SK-N-SH (cell line): ENCODE measurements around the gene CCDC91. TPM values are rescaled to one million over a fixed set of nuclear protein-coding genes. Genes with fewer than 3 reads are reported as not detected.

Experiments
- CTCF ChIA-PET: fragments of 300-600, 350-600 bp; formaldehyde crosslinking; extraction: SDS; loops from one replicate; lab custom pipeline; 2021; lab: Yijun Ruan, JAX
- POLR2A ChIA-PET: fragments of 350-600 bp; sonication (Branson Sonifier 250); formaldehyde crosslinking; extraction: SDS; loops from one replicate; lab custom pipeline; 2020; ENCODE audit warnings: antibody characterized with exemption, inconsistent platforms; lab: Yijun Ruan, JAX
- DNase-seq: peaks from one replicate; pipeline ENCODE4 v3.0.0; 2012
- H2AFZ ChIP-seq: fragments of 200-600 bp; sonication (generic); 2 replicates; pipeline ENCODE4 v1.8.1; 2016; ENCODE audit warnings: antibody characterized with exemption, mild to moderate bottlenecking, low read depth
- H3F3A ChIP-seq: fragments of 200-600 bp; sonication (generic); replicated peaks from 2 replicates; pipeline ENCODE3; 2016; ENCODE audit warnings: antibody characterized with exemption, mild to moderate bottlenecking; ENCODE audit not compliant: insufficient read depth
- H3K27ac ChIP-seq, 2 experiments: fragments of 200-500 bp in 1 of 2; fragments of 200-600 bp in 1 of 2; sonication (Bioruptor generic) in 1 of 2; sonication (generic), shearing (Covaris generic) in 1 of 2; 2 replicates each; pipeline versions ENCODE4 v1.5.1 to v1.6.1; 2014 to 2016; ENCODE audit warnings: low read depth in 2 of 2, inconsistent platforms in 1 of 2, low read length in 1 of 2, mild to moderate bottlenecking in 1 of 2, mixed read lengths in 1 of 2
- H3K27me3 ChIP-seq: fragments of 200-600 bp; sonication (generic), shearing (Covaris generic); 2 replicates; pipeline ENCODE4 v1.6.1; 2016; ENCODE audit warnings: mixed run types; ENCODE audit not compliant: insufficient read depth
- H3K36me3 ChIP-seq, 2 experiments: fragments of 200-500 bp in 1 of 2; fragments of 200-600 bp in 1 of 2; sonication (Bioruptor generic) in 1 of 2; sonication (generic) in 1 of 2; replicated peaks in 1 of 2; 2 replicates each; pipeline versions ENCODE3 to v1.5.1; 2014 to 2016; ENCODE audit warnings: low read length in 1 of 2, mild to moderate bottlenecking in 1 of 2; ENCODE audit not compliant: insufficient read depth in 2 of 2, control insufficient read depth in 1 of 2
- H3K4me1 ChIP-seq, 2 experiments: fragments of 200-500 bp in 1 of 2; fragments of 200-600 bp in 1 of 2; sonication (Bioruptor generic) in 1 of 2; sonication (generic), shearing (Covaris generic) in 1 of 2; 2 replicates each; pipeline versions ENCODE4 v1.5.1 to v1.6.1; 2014 to 2016; ENCODE audit warnings: low read depth in 1 of 2, low read length in 1 of 2, mixed run types in 1 of 2; ENCODE audit not compliant: insufficient read depth in 2 of 2, control insufficient read depth in 1 of 2
- H3K4me2 ChIP-seq: fragments of 200-600 bp; sonication (generic), shearing (Covaris generic); 2 replicates; pipeline ENCODE4 v1.6.1; 2017; ENCODE audit warnings: mixed run types
- H3K4me3 ChIP-seq, 2 experiments: fragments of 200-500 bp in 1 of 2; fragments of 200-600 bp in 1 of 2; sonication (Bioruptor generic) in 1 of 2; sonication (generic), shearing (Covaris generic) in 1 of 2; 2 replicates each; pipeline versions ENCODE4 v1.5.1 to v1.8.1; 2014 to 2016; ENCODE audit warnings: low read depth in 2 of 2, inconsistent platforms in 1 of 2, low read length in 1 of 2, mild to moderate bottlenecking in 1 of 2, mixed read lengths in 1 of 2, moderate library complexity in 1 of 2
- H3K79me2 ChIP-seq: fragments of 200-600 bp; sonication (generic); 2 replicates; pipeline ENCODE4 v1.8.1; 2017; ENCODE audit warnings: mild to moderate bottlenecking; ENCODE audit not compliant: insufficient read depth
- H3K9ac ChIP-seq: fragments of 200-600 bp; sonication (generic); 2 replicates; pipeline ENCODE4 v1.6.1; 2017; ENCODE audit warnings: mixed run types
- H3K9me2 ChIP-seq: fragments of 200-600 bp; sonication (generic); 2 replicates; pipeline ENCODE4 v1.6.1; 2017; ENCODE audit warnings: mixed run types
- H3K9me3 ChIP-seq: fragments of 200-600 bp; sonication (generic); 2 replicates; pipeline ENCODE4 v1.6.1; 2017; ENCODE audit warnings: mixed run types, mild to moderate bottlenecking, moderate library complexity
- H4K20me1 ChIP-seq: fragments of 200-600 bp; sonication (generic); 2 replicates; pipeline ENCODE4 v1.6.1; 2017; ENCODE audit warnings: mild to moderate bottlenecking, mixed run types; ENCODE audit not compliant: insufficient read depth
- ELF1 ChIP-seq: IDR thresholded peaks from 2 replicates; pipeline ENCODE4 v1.4.0; 2012
- EZH2phosphoT487 ChIP-seq: fragments of 200-600 bp; sonication (generic); IDR thresholded peaks from 2 replicates; pipeline ENCODE4 v1.6.1; 2017; ENCODE audit warnings: low read depth, mixed run types, mild to moderate bottlenecking, antibody characterized with exemption, moderate library complexity, borderline replicate concordance
- FOSL2 ChIP-seq: IDR thresholded peaks from 2 replicates; pipeline ENCODE4 v1.4.0; 2012; ENCODE audit warnings: low read depth, mild to moderate bottlenecking, moderate library complexity, borderline replicate concordance
- IRF3 ChIP-seq: fragments of 150-350 bp; IDR thresholded peaks from 2 replicates; pipeline ENCODE4 v1.6.1; 2016; ENCODE audit warnings: mild to moderate bottlenecking, low read depth, low read length
- JUND ChIP-seq: IDR thresholded peaks from 2 replicates; pipeline ENCODE4 v1.4.0; 2012
- MEF2A ChIP-seq: IDR thresholded peaks from 2 replicates; pipeline ENCODE4 v1.4.0; 2012; ENCODE audit warnings: low read depth, borderline replicate concordance
- NFIC ChIP-seq: IDR thresholded peaks from 2 replicates; pipeline ENCODE4 v1.4.0; 2012; ENCODE audit warnings: borderline replicate concordance
- RAD21 ChIP-seq: IDR thresholded peaks from 2 replicates; pipeline ENCODE4 v1.6.1; 2012; ENCODE audit warnings: mild to moderate bottlenecking, low read length
- RCOR1 ChIP-seq: fragments of 150-350 bp; IDR thresholded peaks from 2 replicates; pipeline ENCODE4 v1.6.1; 2017; ENCODE audit warnings: antibody characterized with exemption, low read length
- RXRA ChIP-seq: IDR thresholded peaks from 2 replicates; pipeline ENCODE4 v1.4.0; 2012; ENCODE audit warnings: low read depth, mild to moderate bottlenecking, borderline replicate concordance
- TCF12 ChIP-seq: IDR thresholded peaks from 2 replicates; pipeline ENCODE4 v1.4.0; 2012
- USF1 ChIP-seq: IDR thresholded peaks from 2 replicates; pipeline ENCODE4 v1.4.0; 2012; ENCODE audit warnings: low read depth, borderline replicate concordance
- USF2 ChIP-seq: fragments of 150-350 bp; IDR thresholded peaks from 2 replicates; pipeline ENCODE4 v1.6.1; 2017; ENCODE audit warnings: antibody characterized with exemption, low read length, low read depth, borderline replicate concordance
- ZBTB33 ChIP-seq: IDR thresholded peaks from 2 replicates; pipeline ENCODE4 v1.4.0; 2012; ENCODE audit warnings: low read depth, borderline replicate concordance
- polyA plus RNA-seq, 3 experiments: library from polyadenylated mRNA; depleted of rRNA; stranded (reverse); fragments of >200 nt; gene quantifications; 2 replicates each; pipeline ENCODE4 v1.2.3, GENCODE V29; 2012
- TF ChIP-seq, protein P1 (sequence below): IDR thresholded peaks from 2 replicates; pipeline ENCODE4 v1.6.1; 2012; ENCODE audit warnings: mild to moderate bottlenecking, low read depth, low read length, moderate library complexity

Gene CCDC91
- polyA plus RNA-seq, 1 of the 3 experiments (the other 2 are of a cell fraction): 13.0 TPM

- TF ChIP-seq USF2 (no peak), USF1 (no peak), IRF3 (no peak), MEF2A (no peak), EZH2phosphoT487 (no peak), ZBTB33 (no peak), NFIC (no peak), JUND (no peak), RAD21 (no peak), RCOR1 (no peak), TCF12 (no peak), RXRA (no peak), ELF1 (no peak), FOSL2 (no peak)
- TF ChIP-seq, protein P1, sequence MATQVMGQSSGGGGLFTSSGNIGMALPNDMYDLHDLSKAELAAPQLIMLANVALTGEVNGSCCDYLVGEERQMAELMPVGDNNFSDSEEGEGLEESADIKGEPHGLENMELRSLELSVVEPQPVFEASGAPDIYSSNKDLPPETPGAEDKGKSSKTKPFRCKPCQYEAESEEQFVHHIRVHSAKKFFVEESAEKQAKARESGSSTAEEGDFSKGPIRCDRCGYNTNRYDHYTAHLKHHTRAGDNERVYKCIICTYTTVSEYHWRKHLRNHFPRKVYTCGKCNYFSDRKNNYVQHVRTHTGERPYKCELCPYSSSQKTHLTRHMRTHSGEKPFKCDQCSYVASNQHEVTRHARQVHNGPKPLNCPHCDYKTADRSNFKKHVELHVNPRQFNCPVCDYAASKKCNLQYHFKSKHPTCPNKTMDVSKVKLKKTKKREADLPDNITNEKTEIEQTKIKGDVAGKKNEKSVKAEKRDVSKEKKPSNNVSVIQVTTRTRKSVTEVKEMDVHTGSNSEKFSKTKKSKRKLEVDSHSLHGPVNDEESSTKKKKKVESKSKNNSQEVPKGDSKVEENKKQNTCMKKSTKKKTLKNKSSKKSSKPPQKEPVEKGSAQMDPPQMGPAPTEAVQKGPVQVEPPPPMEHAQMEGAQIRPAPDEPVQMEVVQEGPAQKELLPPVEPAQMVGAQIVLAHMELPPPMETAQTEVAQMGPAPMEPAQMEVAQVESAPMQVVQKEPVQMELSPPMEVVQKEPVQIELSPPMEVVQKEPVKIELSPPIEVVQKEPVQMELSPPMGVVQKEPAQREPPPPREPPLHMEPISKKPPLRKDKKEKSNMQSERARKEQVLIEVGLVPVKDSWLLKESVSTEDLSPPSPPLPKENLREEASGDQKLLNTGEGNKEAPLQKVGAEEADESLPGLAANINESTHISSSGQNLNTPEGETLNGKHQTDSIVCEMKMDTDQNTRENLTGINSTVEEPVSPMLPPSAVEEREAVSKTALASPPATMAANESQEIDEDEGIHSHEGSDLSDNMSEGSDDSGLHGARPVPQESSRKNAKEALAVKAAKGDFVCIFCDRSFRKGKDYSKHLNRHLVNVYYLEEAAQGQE: no peak
- Histone ChIP-seq H3K9me3 (0 out of 2 replicates have a peak, but pooled peaks cover 5% of the 10 kb centered on the region), H3K4me2 (no peak overlapping the region), H3K9ac (no peak overlapping the region), H3F3A (peaks cover 5% of the 10 kb centered on the region), H3K27ac (no peak overlapping the region), H3K36me3 (peaks cover 15 to 25% of the 10 kb centered on the region in 2 experiments), H3K4me1 (peaks cover 0 to 7% of the 10 kb centered on the region in 2 experiments; a peak in 2 of 4 replicates), H3K4me3 (no peak overlapping the region), H2AFZ (no peak overlapping the region), H4K20me1 (no peaks in the 10 kb centered on the region), H3K9me2 (no peaks in the 10 kb centered on the region), H3K27me3 (no peaks in the 10 kb centered on the region), H3K79me2 (no peaks in the 10 kb centered on the region)
- no peak for DNase-seq
- CTCF ChIA-PET: no interaction called here
- POLR2A ChIA-PET: no interaction called here
Observed at GRCh38 chr12:28316049-28316448, 125.8 kb downstream of the CCDC91 start.
